Occipital lobe (tissue), 2 donors: Measurements from ENCODE around the gene DST. TPM values are rescaled to one million over a fixed set of nuclear protein-coding genes. Genes with fewer than 3 reads are reported as not detected.

Experiments used
- DNase-seq: peaks from one replicate; lab custom pipeline; 2025; lab: John Stamatoyannopoulos, UW
- total RNA-seq: library from RNA; depleted of rRNA; stranded (reverse); fragments of >200 nt; gene quantifications from one replicate; pipeline ENCODE4 v1.2.3, GENCODE V29; 2014

The DST gene
- 329 TPM for total RNA-seq

GRCh38 chr6:56642366-56643261, at the start of gene DST:
TSS of gene DST (minus strand) at chr6:56642889.
- no peak for DNase-seq

- no peak for DNase-seq
These were observed 49.1 kb upstream of the DST start for GRCh38 chr6:56691814-56692213.

GRCh38 chr6:56691286-56691595, 48.6 kb upstream of the DST start:
- no peak for DNase-seq

GRCh38 chr6:56690519-56691285, 48.0 kb upstream of the DST start:
- no peak for DNase-seq

- DNase-seq, result no peak
These were observed 47.0 kb upstream of the DST start for GRCh38 chr6:56689663-56690062.

GRCh38 chr6:56689114-56689513, 46.4 kb upstream of the DST start:
- no peak for DNase-seq

GRCh38 chr6:56688521-56688920, 45.8 kb upstream of the DST start:
- DNase-seq, result no peak

GRCh38 chr6:56687551-56687950, 44.9 kb upstream of the DST start:
- DNase-seq, result no peak

GRCh38 chr6:56686429-56686828, 43.7 kb upstream of the DST start:
- DNase-seq, result no peak

- no peak for DNase-seq
These were observed 43.3 kb upstream of the DST start for GRCh38 chr6:56685994-56686393.

GRCh38 chr6:56685102-56685733, 42.5 kb upstream of the DST start:
- no peak for DNase-seq

GRCh38 chr6:56684342-56685101, 41.8 kb upstream of the DST start:
- no peak for DNase-seq

- DNase-seq, result no peak
These were observed 41.2 kb upstream of the DST start for GRCh38 chr6:56683882-56684281.

GRCh38 chr6:56682635-56683034, 39.9 kb upstream of the DST start:
- DNase-seq, result no peak

GRCh38 chr6:56677559-56677958, 34.9 kb upstream of the DST start:
- no peak for DNase-seq

- DNase-seq, result peak; percentile 52
These were observed 29.2 kb upstream of the DST start for GRCh38 chr6:56671651-56672461.

GRCh38 chr6:56671160-56671559, 28.5 kb upstream of the DST start:
- no peak for DNase-seq

GRCh38 chr6:56669041-56669440, 26.4 kb upstream of the DST start:
- no peak for DNase-seq

GRCh38 chr6:56668158-56668557, 25.5 kb upstream of the DST start:
- no peak for DNase-seq

- DNase-seq, result no peak
These were observed 24.6 kb upstream of the DST start for GRCh38 chr6:56667336-56667735.

GRCh38 chr6:56664029-56664428, 21.3 kb upstream of the DST start:
- DNase-seq, result no peak
